Skeletal muscle cell (primary cell): ENCODE data around the gene FHOD3.

ENCODE experiments used
- DNase-seq: peaks from one replicate; pipeline ENCODE4 v3.0.0-alpha.2; 2010; ENCODE audit warnings: low read depth
- H3K4me3 ChIP-seq: 2 replicates; pipeline ENCODE4 v1.5.1; 2011; ENCODE audit warnings: low read depth, mild to moderate bottlenecking, control low read depth, low read length, moderate library complexity

Gene FHOD3

DNA sequence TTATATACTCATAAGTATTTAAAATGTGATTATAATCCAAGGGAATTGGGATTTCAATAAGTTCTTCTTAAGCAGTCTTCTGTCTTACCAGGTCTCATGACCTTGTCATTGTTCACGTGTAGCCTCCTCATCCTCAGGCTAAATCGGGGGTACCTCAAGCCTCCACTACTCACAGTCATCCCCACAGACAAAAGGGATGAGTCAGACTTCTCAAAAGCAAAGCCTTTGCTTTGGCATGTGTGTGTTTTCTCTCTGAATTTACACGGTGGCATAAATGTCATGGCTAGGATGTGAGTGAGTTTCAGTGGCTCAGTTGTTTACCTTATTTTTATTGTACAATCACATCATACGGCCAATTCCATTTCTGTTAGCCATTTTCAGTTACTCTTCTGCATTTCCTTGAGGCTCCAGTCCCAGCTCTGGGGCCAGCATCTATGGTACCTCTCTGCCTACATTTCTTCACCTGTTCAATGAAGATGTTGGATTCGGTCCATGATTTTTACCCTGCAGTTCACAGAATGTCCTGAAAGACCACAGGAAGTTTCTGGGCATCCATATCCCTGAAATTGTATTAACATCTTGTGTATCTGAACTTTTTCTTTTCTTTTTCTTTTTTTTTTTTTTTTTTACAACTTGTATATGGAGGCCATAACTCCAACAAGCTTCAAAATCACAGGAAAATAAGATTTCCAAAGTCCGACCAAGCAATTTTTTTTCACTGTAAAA lies 195.3 kb downstream of the FHOD3 start:
- H3K4me3 ChIP-seq, result no peak overlapping the region
- DNase-seq, result no peak

DNA sequence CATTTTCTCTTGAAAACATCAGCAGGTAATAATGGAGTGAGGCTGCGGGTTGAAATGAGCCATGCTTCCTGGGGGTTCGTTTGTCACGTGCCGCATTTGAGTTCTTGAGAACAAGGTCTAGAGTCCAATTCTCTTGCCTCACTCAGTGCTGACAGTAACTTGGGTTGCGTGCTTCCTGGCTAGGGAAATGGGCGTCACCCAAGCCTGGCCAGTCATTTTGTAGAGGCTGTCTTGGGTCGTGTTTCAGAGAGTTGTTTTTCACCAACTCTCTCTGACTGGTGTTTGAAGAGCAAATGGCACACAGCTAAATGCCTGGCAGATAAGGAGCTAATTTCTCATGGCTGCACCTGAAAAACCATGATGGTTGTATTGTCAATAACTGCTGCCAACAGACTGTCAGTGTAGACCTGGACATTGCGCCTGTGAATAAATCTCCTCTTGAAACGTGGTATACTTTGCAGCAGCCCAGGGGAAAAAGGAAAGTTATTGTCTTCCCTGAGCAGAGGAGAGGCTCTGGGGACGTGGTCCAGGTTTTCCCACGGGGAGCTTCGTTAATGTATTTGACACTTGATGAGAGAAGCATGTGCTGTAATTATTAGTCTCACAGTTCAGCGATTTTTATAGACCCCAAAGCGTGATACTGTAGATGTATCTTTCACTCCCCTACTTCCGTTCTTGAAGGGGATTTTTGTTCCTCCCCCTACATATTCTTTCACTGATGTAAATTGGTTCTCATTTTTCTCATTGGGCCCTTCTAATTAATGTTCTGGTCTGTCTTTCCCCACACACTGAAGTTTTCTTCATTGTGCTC lies 196.0 kb downstream of the FHOD3 start:
- no peak for DNase-seq
- H3K4me3 ChIP-seq, result no peak overlapping the region

GRCh38 chr18:36494160-36494437 lies 196.6 kb downstream of the FHOD3 start:
- no peak for DNase-seq
- H3K4me3 ChIP-seq, result no peak overlapping the region

DNA sequence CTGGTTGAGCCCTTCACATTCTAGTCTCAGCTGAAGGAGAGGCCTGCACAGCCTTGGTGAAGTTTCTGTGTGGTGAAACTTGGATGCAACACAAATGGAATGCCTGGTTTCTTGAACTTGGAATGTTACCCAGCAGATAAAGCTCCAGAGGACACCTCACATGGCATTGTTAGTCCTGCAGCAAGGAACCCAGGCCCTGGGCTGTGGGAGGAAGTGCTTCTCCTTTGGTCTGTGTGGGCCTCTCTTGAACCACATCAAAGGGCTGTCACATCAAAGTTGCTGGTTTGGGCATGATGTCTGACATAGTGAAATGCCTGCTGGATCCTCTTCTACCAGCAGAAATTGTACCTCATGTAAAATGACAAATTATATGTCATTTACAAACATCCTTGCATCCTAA lies 198.5 kb downstream of the FHOD3 start:
- DNase-seq, result no peak
- H3K4me3 ChIP-seq, result no peak overlapping the region

DNA sequence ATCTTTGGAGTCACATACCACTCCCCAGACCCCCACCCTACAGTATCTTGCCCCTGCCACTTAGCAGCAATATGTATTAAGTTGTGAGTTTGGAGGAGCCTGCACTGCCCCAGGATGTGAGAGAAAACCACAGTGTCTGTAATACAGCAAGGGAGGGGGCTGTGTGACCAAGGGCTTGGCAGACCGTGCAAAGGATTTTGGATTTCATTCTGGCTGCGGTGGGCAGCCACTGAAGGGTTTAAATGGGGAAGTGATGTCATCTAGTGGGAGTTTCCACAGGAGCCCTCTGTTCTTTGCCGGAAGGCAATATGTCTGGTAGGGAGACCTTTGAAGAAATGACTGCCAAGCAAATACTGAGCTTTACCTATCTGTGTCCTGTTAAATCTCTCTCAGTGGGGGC lies 202.4 kb downstream of the FHOD3 start:
- no peak overlapping the region for H3K4me3 ChIP-seq
- DNase-seq, result no peak

- no peak overlapping the region for H3K4me3 ChIP-seq
- no peak for DNase-seq
These were observed 203.6 kb downstream of the FHOD3 start for GRCh38 chr18:36501100-36501499.

- no peak overlapping the region for H3K4me3 ChIP-seq
- DNase-seq, result no peak
These were observed 206.0 kb downstream of the FHOD3 start for GRCh38 chr18:36503477-36503876.

GRCh38 chr18:36504928-36505327 lies 207.4 kb downstream of the FHOD3 start:
- H3K4me3 ChIP-seq, result no peak overlapping the region
- no peak for DNase-seq

- DNase-seq, result no peak
- H3K4me3 ChIP-seq, result no peak overlapping the region
These were observed 208.2 kb downstream of the FHOD3 start for GRCh38 chr18:36505665-36506064.

DNA sequence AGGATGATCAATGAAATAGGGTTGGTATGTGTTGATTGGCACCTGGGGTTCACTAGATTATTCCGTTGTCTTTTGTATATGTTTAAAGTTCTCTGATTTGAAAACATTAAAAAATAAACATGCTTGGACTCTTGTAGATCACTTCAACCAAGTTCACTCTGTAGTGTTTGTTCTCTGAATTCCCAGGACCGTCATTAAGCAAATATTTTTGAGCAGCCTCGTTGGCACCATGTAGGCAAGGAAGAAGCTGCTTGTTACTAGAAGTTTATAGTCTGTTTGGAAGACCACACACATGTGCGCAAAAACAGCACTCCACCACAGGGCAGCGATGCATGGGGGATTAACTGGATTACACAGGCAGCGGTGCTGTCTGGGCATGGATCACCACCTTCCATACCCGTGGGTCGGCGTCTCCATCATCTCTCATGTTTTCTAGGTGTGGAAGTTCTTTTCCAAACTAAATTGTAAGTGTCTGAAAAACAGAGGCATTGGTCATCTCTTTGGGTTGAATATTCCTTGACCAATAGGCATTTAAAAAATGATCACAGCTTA lies 212.2 kb downstream of the FHOD3 start:
- no peak for DNase-seq
- H3K4me3 ChIP-seq, result no peak overlapping the region

- peak; percentile 5 for DNase-seq
These were observed 214.4 kb downstream of the FHOD3 start for GRCh38 chr18:36511791-36512352.

DNA sequence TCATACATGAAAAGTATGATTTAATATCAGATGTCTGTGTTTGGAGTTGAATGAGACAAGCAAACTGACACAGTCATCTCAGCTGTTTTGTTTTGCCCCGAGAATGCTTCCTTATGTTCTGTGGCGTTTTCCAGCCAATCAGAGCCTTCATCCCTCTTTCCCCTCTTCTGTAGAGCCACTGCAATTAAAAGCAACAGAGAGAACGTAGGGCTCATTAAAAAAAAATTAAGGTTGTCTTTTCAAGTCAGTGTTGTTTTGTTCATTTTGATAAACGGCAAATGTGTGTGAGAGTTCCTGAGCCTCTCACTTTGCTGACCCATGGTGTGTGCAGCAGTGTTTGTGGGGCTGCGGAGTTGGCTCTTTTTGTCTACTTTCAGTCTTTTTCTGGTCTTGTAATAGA lies 216.0 kb downstream of the FHOD3 start:
- DNase-seq, result no peak
- H3K4me3 ChIP-seq, result no peak overlapping the region

More at GRCh38 chr18:36511791-36512352, 214.4 kb downstream of the FHOD3 start:
- no peak overlapping the region for H3K4me3 ChIP-seq

DNA sequence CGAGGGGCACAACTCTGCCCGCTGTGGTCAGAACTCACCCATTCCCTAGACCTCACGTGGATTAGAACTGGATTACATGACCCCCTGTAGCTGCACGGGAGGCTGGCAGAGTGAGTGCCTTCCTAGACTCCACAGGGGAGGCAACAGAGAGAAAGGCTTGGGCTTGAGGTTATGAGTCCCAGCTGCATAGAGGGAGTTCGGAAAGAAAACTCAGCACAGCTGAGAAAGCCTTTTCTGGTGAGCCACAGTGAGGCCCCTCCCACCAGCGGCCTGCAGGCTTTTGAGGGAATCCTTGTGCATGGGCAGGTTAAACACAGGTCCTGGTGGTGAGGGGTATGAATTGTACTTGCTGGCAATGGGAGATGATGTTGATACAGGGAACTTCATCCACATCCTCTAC lies 217.3 kb downstream of the FHOD3 start:
- H3K4me3 ChIP-seq, result no peak overlapping the region
- no peak for DNase-seq

DNA sequence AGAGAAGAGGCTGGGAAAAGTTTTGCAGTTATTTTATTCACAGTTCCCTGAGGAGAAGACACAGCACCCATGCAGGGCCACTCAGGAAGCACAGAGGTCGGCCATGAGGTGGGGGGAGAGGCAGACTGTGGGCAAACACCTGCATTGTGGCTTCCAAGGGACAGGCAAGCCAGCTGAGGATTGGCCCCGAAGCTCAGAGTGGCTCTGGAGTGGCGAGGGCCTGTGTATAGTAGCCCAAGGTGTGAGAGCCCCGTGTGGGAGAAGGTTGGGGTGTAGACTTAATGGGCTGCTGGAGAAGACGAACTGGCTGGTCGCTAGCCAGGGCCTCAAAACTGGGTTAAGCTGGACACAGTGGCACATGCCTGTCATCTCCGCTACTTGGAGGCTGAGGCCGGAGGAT lies 218.7 kb downstream of the FHOD3 start:
- DNase-seq, result no peak
- no peak overlapping the region for H3K4me3 ChIP-seq

DNA sequence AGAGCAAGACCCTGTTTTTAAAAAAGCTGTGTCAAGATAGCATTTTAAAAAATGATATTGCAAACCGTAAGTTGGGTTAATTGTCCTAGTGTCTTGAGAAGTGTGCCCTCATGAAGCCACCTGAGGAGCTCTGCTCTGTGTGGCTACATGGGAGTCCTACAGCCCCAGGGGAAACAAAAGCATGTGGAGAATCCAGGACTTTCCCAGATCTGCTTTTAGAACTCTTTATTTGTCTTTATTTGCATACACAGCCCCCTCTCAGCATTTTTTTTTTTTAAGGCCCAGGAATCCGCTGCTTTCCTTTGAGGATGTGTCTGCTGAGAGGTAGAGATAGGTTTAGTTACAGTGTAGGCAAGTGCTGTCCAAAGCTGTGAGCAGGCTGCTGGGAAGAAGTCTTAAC lies 219.2 kb downstream of the FHOD3 start:
- no peak overlapping the region for H3K4me3 ChIP-seq
- no peak for DNase-seq

GRCh38 chr18:36518839-36519238 lies 221.3 kb downstream of the FHOD3 start:
- H3K4me3 ChIP-seq, result no peak overlapping the region
- DNase-seq, result no peak

DNA sequence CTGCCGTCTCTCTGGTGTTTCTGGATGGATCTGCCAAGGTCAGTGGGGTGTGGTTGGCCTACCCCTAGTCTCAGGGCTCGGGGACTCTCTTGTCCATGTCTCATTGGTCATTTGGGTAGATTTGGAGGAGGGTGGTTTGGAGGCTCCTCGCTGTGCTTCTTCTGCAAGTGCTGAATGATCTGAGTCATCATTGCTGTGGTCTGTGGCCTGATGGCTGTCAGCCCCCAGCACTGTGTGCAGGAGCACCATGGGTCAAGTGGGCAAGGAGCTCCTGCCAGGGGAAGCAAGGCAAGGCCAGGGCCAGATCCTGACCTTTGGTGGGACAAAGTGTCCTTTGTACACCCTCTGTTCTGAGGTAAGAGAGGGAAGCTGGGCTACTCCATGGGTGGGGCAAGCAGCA lies 221.8 kb downstream of the FHOD3 start:
- DNase-seq, result peak; percentile 4

GRCh38 chr18:36522509-36522908 lies 225.0 kb downstream of the FHOD3 start:
- no peak for DNase-seq
- no peak overlapping the region for H3K4me3 ChIP-seq

More for the DNA sequence above, 221.8 kb downstream of the FHOD3 start:
- no peak overlapping the region for H3K4me3 ChIP-seq

GRCh38 chr18:36525913-36526312 lies 228.4 kb downstream of the FHOD3 start:
- no peak overlapping the region for H3K4me3 ChIP-seq
- no peak for DNase-seq

- H3K4me3 ChIP-seq, result no peak overlapping the region
- DNase-seq, result no peak
These were observed 229.1 kb downstream of the FHOD3 start for GRCh38 chr18:36526611-36527010.

GRCh38 chr18:36527051-36527450 lies 229.5 kb downstream of the FHOD3 start:
- no peak overlapping the region for H3K4me3 ChIP-seq
- no peak for DNase-seq
